Neural crest cell (in vitro differentiated cells): ENCODE data around the gene KLHDC8B. TPM values are rescaled to one million over a fixed set of nuclear protein-coding genes. Genes with fewer than 3 reads are reported as not detected.
"Not testable (repeated sequence)": the region's sequence is repeated elsewhere in the genome, so short reads cannot be mapped to it uniquely, and the experiment has no call there.

Experiments
- DNase-seq: peaks from one replicate; pipeline ENCODE4 v3.0.0; 2021; ENCODE audit warnings: low read depth, mixed read lengths, low spot score
- H3K27ac Mint-ChIP-seq: one replicate; pipeline ENCODE4 v1.8.0; 2021; ENCODE audit warnings: mild to moderate bottlenecking, mixed read lengths; ENCODE audit not compliant: unreplicated experiment
- H3K27me3 Mint-ChIP-seq: 2 replicates; pipeline ENCODE4 v1.8.0; 2021; ENCODE audit warnings: low read depth, mild to moderate bottlenecking, mixed read lengths
- H3K36me3 Mint-ChIP-seq: 2 replicates; pipeline ENCODE4 v1.8.0; 2021; ENCODE audit warnings: low read depth, mild to moderate bottlenecking, mixed read lengths
- H3K4me1 Mint-ChIP-seq: 2 replicates; pipeline ENCODE4 v1.8.0; 2021; ENCODE audit warnings: mixed read lengths
- H3K4me3 Mint-ChIP-seq: one replicate; pipeline ENCODE4 v1.8.0; 2021; ENCODE audit warnings: mild to moderate bottlenecking, mixed read lengths
- H3K9me3 Mint-ChIP-seq: 2 replicates; pipeline ENCODE4 v1.8.0; 2021; ENCODE audit warnings: mixed read lengths
- total RNA-seq: library from RNA; stranded (reverse); gene quantifications from 2 replicates; pipeline ENCODE4 v1.2.1, GENCODE V29; 2021
- TF ChIP-seq, protein P1 (sequence below): fragments of 200-600 bp; sonication (generic); conservative IDR thresholded peaks from 2 replicates; pipeline ENCODE4 v1.5.0; 2021; ENCODE audit warnings: antibody characterized with exemption, mild to moderate bottlenecking

Gene KLHDC8B
- total RNA-seq, 1 donor from 2014 or later = 44.9 TPM

DNA sequence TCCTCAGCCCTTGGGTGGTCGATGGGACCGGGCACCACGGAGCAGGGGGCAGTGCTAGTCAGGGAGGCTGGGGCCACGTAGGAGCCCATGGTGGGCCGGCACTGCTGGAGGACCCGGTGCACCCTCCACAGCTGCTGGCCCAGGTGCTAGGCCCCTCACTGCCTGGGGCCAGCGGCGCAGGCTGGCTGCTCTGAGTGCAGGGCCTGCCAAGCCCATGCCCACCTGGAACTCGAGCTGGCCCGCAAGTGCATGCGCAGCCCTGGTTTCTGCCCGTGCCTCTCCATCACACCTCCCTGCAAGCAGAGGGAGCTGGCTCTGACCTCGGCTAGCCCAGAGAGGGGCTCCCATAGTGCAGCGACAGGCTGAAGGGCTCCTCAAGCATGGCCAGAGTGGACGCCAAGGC, 42.1 kb downstream of the KLHDC8B start:
- H3K9me3 Mint-ChIP-seq = peaks cover 10% of the 10 kb centered on the region
- DNase-seq = no peak
- peaks cover 3% of the 10 kb centered on the region for H3K36me3 Mint-ChIP-seq
- TF ChIP-seq, protein P1, sequence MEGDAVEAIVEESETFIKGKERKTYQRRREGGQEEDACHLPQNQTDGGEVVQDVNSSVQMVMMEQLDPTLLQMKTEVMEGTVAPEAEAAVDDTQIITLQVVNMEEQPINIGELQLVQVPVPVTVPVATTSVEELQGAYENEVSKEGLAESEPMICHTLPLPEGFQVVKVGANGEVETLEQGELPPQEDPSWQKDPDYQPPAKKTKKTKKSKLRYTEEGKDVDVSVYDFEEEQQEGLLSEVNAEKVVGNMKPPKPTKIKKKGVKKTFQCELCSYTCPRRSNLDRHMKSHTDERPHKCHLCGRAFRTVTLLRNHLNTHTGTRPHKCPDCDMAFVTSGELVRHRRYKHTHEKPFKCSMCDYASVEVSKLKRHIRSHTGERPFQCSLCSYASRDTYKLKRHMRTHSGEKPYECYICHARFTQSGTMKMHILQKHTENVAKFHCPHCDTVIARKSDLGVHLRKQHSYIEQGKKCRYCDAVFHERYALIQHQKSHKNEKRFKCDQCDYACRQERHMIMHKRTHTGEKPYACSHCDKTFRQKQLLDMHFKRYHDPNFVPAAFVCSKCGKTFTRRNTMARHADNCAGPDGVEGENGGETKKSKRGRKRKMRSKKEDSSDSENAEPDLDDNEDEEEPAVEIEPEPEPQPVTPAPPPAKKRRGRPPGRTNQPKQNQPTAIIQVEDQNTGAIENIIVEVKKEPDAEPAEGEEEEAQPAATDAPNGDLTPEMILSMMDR = no peak
- no peak overlapping the region for H3K27ac Mint-ChIP-seq
- no peaks in the 10 kb centered on the region for H3K27me3 Mint-ChIP-seq
- H3K4me3 Mint-ChIP-seq = no peak overlapping the region
- no peaks in the 10 kb centered on the region for H3K4me1 Mint-ChIP-seq

DNA sequence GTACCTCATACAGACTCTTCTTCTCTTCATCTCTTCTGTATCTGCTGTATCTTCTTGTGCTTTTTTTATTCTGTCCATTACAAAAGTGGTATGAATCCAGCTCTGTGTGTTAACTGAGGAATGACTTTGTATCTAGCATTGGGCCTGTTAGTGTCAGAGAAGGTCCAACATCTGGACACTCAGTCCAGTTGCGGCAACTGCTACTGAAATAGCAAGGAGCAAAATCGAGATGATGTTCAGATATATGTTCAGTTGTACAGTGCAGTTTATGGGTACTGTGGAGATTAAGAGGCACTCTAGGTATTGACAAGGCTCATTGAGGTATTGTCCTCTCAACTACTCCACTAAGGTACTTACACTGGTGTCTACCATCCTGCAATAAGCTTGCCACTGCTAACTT, 42.6 kb downstream of the KLHDC8B start:
- TF ChIP-seq, protein P1 = no peak
- no peak for DNase-seq
- H3K27ac Mint-ChIP-seq = no peak overlapping the region
- H3K27me3 Mint-ChIP-seq = no peaks in the 10 kb centered on the region
- H3K4me3 Mint-ChIP-seq = no peak overlapping the region
- peaks cover 10% of the 10 kb centered on the region for H3K9me3 Mint-ChIP-seq
- no peaks in the 10 kb centered on the region for H3K4me1 Mint-ChIP-seq
- H3K36me3 Mint-ChIP-seq = peaks cover 3% of the 10 kb centered on the region

DNA sequence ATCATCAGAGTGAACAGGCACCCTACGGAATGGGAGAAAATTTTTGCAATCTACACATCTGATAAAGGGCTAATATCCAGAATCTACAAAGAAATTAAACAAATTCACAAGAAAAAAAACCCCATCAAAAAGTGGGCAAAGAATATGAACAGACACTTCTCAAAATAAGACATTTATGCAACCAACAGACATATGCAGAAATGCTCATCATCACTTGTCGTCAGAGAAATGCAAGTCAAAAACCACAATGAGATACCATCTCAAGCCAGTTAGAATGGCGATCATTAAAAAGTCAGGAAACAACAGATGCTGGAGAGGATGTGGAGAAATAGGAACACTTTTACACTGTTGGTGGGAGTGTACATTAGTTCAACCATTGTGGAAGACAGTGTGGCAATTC, 45.3 kb downstream of the KLHDC8B start:
- not testable (repeated sequence) for H3K27ac Mint-ChIP-seq, H3K9me3 Mint-ChIP-seq, DNase-seq, H3K36me3 Mint-ChIP-seq, H3K27me3 Mint-ChIP-seq, H3K4me1 Mint-ChIP-seq, H3K4me3 Mint-ChIP-seq

DNA sequence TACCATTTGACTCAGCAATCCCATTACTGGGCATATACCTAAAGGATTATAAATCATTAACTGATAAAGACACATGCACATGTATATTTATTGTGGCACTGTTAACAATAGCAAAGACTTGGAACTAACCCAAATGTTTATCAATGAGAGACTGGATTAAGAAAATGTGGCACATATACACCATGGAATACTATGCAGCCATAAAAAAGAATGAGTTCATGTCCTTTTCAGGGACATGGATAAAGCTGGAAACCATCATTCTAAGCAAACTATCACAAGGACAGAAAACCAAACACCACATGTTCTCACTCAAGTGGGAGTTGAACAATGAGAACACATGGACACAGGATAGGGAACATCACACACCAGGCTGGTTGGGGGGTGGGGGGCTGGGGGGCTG, 45.7 kb downstream of the KLHDC8B start:
- H3K36me3 Mint-ChIP-seq, H3K27ac Mint-ChIP-seq: not testable (repeated sequence)
- H3K9me3 Mint-ChIP-seq = peaks cover 12% of the 10 kb centered on the region

DNA sequence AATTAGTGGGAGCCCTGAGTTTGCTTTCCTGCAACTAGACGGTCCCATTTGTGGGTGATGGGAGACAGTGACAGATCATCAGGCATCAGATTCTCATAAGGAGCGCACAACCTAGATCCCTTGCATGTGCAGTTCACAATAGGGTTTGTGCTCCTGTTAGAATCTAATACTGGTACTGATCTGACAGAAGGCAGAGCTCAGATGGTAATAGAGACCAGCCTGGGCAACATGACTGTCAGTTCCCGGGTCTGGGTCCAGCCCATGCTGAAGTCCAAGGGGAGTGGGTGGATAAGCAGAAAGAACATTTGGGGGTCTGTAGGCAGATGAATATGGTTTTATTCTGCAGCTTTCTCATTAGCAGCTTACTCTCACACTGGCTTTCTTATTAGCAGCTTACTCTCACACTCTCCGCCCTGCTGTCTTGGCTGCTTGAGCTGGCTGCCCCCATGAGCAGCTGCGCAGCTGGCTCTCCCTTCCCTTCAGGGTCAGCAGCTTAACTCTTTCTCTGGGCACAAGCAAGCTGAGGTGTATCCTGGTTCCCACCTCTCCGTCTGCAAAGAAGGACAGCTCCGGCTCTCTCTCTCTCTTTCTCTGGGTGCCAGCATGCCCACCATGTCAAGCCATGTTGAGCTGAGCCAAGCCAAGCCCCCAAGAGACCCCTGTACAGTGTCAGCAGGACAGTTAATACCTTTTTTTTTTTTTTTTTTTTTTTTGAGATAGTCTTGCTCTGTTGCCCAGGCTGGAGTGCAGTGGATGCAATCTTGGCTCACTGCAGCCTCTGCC, 46.5 kb downstream of the KLHDC8B start:
- Mint-ChIP-seq H3K27ac (no peak overlapping the region), H3K4me3 (no peak overlapping the region), H3K9me3 (peaks cover 10% of the 10 kb centered on the region), H3K4me1 (no peaks in the 10 kb centered on the region), H3K36me3 (peaks cover 3% of the 10 kb centered on the region), H3K27me3 (peaks cover 6% of the 10 kb centered on the region)
- no peak for DNase-seq
- TF ChIP-seq, protein P1 = no peak

More for the DNA sequence above, 45.7 kb downstream of the KLHDC8B start:
- H3K4me3 Mint-ChIP-seq, H3K4me1 Mint-ChIP-seq, DNase-seq, H3K27me3 Mint-ChIP-seq: not testable (repeated sequence)

DNA sequence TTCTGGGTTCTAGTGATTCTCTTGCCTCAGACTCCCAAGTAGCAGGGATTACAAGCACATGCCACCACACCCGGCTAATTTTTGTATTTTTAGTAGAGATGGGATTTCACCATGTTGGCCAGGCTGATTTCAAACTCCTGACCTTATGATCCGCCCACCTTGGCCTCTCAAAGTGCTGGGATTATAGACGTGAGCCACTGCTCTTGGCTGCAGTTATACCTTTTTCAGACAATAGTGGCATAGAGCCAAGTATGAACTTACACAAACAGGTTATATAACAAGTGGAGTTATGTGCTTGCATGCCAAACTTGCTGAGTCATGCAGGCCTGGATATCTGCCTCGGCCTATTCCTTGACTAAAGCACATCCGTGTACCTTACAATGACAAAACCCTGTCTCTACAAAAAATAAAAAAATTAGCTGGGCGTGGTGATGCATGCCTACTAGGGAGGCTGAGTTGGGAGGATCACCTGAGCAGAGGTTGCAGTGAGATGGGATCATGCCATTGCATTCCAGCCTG, 47.1 kb downstream of the KLHDC8B start:
- not testable (repeated sequence) for H3K27ac Mint-ChIP-seq, DNase-seq, H3K27me3 Mint-ChIP-seq, H3K36me3 Mint-ChIP-seq, H3K4me3 Mint-ChIP-seq, H3K4me1 Mint-ChIP-seq, H3K9me3 Mint-ChIP-seq

DNA sequence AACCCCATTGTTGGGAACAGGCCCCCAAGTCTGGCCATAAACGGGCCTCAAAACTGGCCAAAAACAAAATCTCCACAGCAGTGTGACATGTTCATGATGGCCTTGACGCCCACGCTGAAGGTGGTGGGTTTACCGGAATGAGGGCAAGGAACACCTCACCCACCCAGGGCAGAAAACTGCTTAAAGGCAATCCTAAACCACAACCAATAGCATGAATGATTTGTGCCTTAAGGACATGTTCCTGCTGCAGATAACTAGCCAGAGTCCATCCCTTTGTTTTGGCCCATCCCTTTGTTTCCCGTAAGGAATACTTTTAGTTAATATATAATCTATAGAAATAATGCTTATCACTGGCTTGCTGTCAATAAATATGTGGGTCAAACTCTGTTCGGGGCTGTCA, 47.7 kb downstream of the KLHDC8B start:
- no peak for DNase-seq
- Mint-ChIP-seq H3K4me3 (no peak overlapping the region), H3K36me3 (no peaks in the 10 kb centered on the region), H3K9me3 (peaks cover 6% of the 10 kb centered on the region), H3K27me3 (peaks cover 9% of the 10 kb centered on the region), H3K4me1 (no peaks in the 10 kb centered on the region), H3K27ac (no peak overlapping the region)
- TF ChIP-seq, protein P1 = no peak

DNA sequence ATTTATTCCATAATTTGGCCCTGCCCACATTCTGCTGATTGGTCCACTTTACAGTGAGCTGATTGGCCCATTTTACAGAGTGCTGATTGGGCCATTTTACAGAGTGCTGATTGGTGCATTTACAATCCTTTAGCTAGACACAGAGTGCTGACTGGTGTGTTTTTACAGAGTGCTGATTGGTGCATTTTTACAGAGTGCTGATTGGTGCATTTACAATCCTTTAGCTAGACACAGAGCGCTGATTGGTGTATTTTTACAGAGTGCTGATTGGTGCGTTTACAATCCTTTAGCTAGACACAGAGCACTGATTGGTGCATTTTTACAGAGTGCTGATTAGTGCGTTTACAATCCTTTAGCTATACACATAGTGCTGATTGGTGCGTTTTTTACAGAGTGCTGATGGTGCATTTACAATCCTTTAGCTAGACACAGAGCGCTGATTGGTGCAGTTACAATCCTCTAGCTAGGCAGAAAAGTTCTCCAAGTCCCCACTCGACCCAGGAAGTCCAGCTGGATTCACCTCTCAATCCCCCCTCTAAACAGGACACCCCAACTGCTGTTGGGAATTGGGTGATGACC, 49.7 kb downstream of the KLHDC8B start:
- not testable (repeated sequence) for H3K4me3 Mint-ChIP-seq, H3K9me3 Mint-ChIP-seq, H3K27me3 Mint-ChIP-seq, H3K27ac Mint-ChIP-seq, H3K36me3 Mint-ChIP-seq, DNase-seq, H3K4me1 Mint-ChIP-seq
